Keratinocyte (primary cell): Measurements from ENCODE around the gene MVB12B. TPM values are rescaled to one million over a fixed set of nuclear protein-coding genes. Genes with fewer than 3 reads are reported as not detected.

Source experiments
- DNase-seq: peaks from one replicate; pipeline ENCODE4 v3.0.0-alpha.2; 2011; ENCODE audit warnings: low read depth, missing footprints, low spot score
- FAIRE-seq: peaks from 2 replicates; lab custom pipeline; 2011; peaks lifted over from hg19 to GRCh38; lab: Jason Lieb, UNC
- H2AFZ ChIP-seq: 2 replicates; pipeline ENCODE4 v1.6.0; 2012; ENCODE audit warnings: low read length, control low read depth, inconsistent platforms; ENCODE audit not compliant: control insufficient read depth
- H3K27ac ChIP-seq: 2 replicates; pipeline ENCODE4 v1.5.1; 2011; ENCODE audit warnings: low read length; ENCODE audit not compliant: control insufficient read depth, insufficient read depth
- H3K27me3 ChIP-seq: 3 replicates; pipeline ENCODE4 v1.6.0; 2011; ENCODE audit warnings: low read length; ENCODE audit not compliant: control insufficient read depth, insufficient read depth; ENCODE audit errors: extremely low read depth
- H3K36me3 ChIP-seq, 2 experiments: 2 replicates in 1 of 2; 3 replicates in 1 of 2; pipeline ENCODE4 v1.5.1; 2011; ENCODE audit warnings: low read length in 2 of 2, mild to moderate bottlenecking in 1 of 2; ENCODE audit not compliant: control insufficient read depth in 2 of 2, insufficient read depth in 2 of 2; ENCODE audit errors: extremely low read depth in 1 of 2
- H3K4me1 ChIP-seq: 3 replicates; pipeline ENCODE4 v1.5.1; 2011; ENCODE audit warnings: low read length; ENCODE audit not compliant: control insufficient read depth, insufficient read depth; ENCODE audit errors: extremely low read depth
- H3K4me2 ChIP-seq: 3 replicates; pipeline ENCODE4 v1.6.0; 2011; ENCODE audit warnings: low read depth, low read length; ENCODE audit not compliant: control insufficient read depth, insufficient read depth; ENCODE audit errors: extremely low read depth
- H3K4me3 ChIP-seq, 3 experiments: fragments of 200-600 bp in 1 of 3; sonication (generic) in 1 of 3; 2 replicates in 2 of 3; 3 replicates in 1 of 3; pipeline ENCODE4 v1.5.1; 2011 to 2016; ENCODE audit warnings: low read length in 3 of 3, mild to moderate bottlenecking in 3 of 3, control low read depth in 2 of 3, inconsistent platforms in 1 of 3, low read depth in 1 of 3, mixed read lengths in 1 of 3, mixed run types in 1 of 3, moderate library complexity in 1 of 3; ENCODE audit not compliant: control insufficient read depth in 2 of 3, insufficient read depth in 2 of 3; ENCODE audit errors: extremely low read depth in 1 of 3
- H3K79me2 ChIP-seq: 2 replicates; pipeline ENCODE4 v1.6.0; 2012; ENCODE audit warnings: low read length; ENCODE audit not compliant: control insufficient read depth, insufficient read depth
- H3K9ac ChIP-seq: 3 replicates; pipeline ENCODE4 v1.6.0; 2011; ENCODE audit warnings: low read length; ENCODE audit not compliant: control insufficient read depth, insufficient read depth; ENCODE audit errors: extremely low read depth
- H3K9me1 ChIP-seq: 3 replicates; pipeline ENCODE4 v1.6.0; 2011; ENCODE audit warnings: low read length; ENCODE audit not compliant: control insufficient read depth, insufficient read depth; ENCODE audit errors: extremely low read depth
- H3K9me3 ChIP-seq: 2 replicates; pipeline ENCODE4 v1.5.1; 2012; ENCODE audit warnings: low read depth, low read length; ENCODE audit not compliant: control insufficient read depth
- H4K20me1 ChIP-seq: 3 replicates; pipeline ENCODE4 v1.6.0; 2011; ENCODE audit warnings: low read length; ENCODE audit not compliant: control insufficient read depth, insufficient read depth; ENCODE audit errors: extremely low read depth
- EZH2 ChIP-seq: IDR thresholded peaks from one replicate; pipeline ENCODE4 v1.6.1; 2012; ENCODE audit warnings: inconsistent platforms, mild to moderate bottlenecking, low read length, moderate library complexity
- dilution Hi-C: fragments of 300-500 bp; cut with MboI; formaldehyde crosslinking; loops from one replicate; pipeline ENCODE4 v1.7.0; 2020; ENCODE audit warnings: low sequenced_read_pairs; ENCODE audit not compliant: extremely low pct_ligation_motif_present
- polyA plus RNA-seq, 5 experiments: library from polyadenylated mRNA; depleted of rRNA in 3 of 5; stranded (reverse) in 3 of 5; stranded (forward) in 1 of 5; unstranded in 1 of 5; fragments of >200 nt; gene quantifications; 1 replicate in 1 of 5; 2 replicates in 3 of 5; 3 replicates in 1 of 5; pipeline versions ENCODE4 v1.2.1 to v1.2.3, GENCODE V29; 2011 to 2012; ENCODE audit warnings: missing spikeins in 2 of 5, low read depth in 1 of 5, low replicate concordance in 1 of 5
- TF ChIP-seq, protein P1 (sequence below), 3 experiments: IDR thresholded peaks in 1 of 3; conservative IDR thresholded peaks in 1 of 3; optimal IDR thresholded peaks in 1 of 3; 2 replicates in 2 of 3; 3 replicates in 1 of 3; pipeline versions ENCODE3 to v1.5.1; 2011; ENCODE audit warnings: low read length in 3 of 3, mild to moderate bottlenecking in 3 of 3, moderate library complexity in 2 of 3, control low read depth in 1 of 3, inconsistent platforms in 1 of 3; ENCODE audit not compliant: insufficient read depth in 2 of 3; ENCODE audit errors: extremely low read depth in 1 of 3

The MVB12B gene
- polyA plus RNA-seq, 1 donor (not counting 4 experiments of a cell fraction or from before 2014, with no cell fraction given) = 1.2 TPM

DNA sequence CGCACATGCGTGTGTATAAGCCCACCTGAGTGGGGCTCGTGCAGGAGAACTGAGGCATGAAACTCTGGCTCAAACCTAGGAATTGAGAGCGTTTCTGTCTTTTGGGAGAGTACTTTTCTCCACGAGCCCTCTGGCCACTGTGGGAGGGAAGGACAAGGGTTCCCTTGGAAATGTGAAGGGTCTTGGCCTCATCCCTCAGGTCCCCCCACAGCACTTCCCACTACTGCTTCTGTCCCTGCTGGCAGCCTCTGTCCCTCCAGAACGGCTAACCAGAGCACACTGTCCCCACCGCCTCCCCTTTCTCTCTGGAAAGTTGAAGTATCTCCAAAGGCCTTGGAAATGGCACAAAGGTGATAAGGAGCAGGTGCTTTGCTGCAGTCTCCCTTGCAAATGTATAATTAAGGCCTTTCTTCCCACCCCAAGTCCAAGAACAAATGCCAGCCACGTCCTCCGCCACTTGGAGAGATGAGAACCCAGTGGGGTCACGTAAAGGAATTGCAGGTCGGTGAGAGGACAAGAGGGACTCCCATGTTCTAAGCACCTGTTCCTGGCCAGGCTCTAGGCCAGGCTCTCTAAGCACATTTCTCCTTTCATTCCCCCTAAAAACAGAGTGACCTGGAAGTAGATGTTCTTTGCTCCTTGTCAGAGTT lies 179.2 kb downstream of the MVB12B start:
- no peak for TF ChIP-seq EZH2
- TF ChIP-seq, protein P1, sequence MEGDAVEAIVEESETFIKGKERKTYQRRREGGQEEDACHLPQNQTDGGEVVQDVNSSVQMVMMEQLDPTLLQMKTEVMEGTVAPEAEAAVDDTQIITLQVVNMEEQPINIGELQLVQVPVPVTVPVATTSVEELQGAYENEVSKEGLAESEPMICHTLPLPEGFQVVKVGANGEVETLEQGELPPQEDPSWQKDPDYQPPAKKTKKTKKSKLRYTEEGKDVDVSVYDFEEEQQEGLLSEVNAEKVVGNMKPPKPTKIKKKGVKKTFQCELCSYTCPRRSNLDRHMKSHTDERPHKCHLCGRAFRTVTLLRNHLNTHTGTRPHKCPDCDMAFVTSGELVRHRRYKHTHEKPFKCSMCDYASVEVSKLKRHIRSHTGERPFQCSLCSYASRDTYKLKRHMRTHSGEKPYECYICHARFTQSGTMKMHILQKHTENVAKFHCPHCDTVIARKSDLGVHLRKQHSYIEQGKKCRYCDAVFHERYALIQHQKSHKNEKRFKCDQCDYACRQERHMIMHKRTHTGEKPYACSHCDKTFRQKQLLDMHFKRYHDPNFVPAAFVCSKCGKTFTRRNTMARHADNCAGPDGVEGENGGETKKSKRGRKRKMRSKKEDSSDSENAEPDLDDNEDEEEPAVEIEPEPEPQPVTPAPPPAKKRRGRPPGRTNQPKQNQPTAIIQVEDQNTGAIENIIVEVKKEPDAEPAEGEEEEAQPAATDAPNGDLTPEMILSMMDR (optimal IDR thresholded peaks at IDR 0.05 in 1 of 3, IDR thresholded peaks at IDR 0.05 in 1 of 3, conservative IDR thresholded peaks at IDR 0.05 in 1 of 3; ENCODE audit: extremely low read depth in 1 of 3, insufficient read depth in 2 of 3, low read length in 3 of 3) = no peak
- Histone ChIP-seq H3K9me1 (no peaks in the 10 kb centered on the region), H4K20me1 (no peaks in the 10 kb centered on the region), H3K4me3 (no peak overlapping the region), H3K27me3 (no peaks in the 10 kb centered on the region), H3K4me1 (peaks cover 5% of the 10 kb centered on the region), H3K27ac (no peak overlapping the region), H3K79me2 (no peaks in the 10 kb centered on the region), H3K9me3 (no peaks in the 10 kb centered on the region), H2AFZ (no peak overlapping the region), H3K36me3 (no peaks in the 10 kb centered on the region), H3K4me2 (no peak overlapping the region), H3K9ac (no peak overlapping the region)
- DNase-seq (no peak), FAIRE-seq (no peak)
- dilution Hi-C loops = no loop called here

DNA sequence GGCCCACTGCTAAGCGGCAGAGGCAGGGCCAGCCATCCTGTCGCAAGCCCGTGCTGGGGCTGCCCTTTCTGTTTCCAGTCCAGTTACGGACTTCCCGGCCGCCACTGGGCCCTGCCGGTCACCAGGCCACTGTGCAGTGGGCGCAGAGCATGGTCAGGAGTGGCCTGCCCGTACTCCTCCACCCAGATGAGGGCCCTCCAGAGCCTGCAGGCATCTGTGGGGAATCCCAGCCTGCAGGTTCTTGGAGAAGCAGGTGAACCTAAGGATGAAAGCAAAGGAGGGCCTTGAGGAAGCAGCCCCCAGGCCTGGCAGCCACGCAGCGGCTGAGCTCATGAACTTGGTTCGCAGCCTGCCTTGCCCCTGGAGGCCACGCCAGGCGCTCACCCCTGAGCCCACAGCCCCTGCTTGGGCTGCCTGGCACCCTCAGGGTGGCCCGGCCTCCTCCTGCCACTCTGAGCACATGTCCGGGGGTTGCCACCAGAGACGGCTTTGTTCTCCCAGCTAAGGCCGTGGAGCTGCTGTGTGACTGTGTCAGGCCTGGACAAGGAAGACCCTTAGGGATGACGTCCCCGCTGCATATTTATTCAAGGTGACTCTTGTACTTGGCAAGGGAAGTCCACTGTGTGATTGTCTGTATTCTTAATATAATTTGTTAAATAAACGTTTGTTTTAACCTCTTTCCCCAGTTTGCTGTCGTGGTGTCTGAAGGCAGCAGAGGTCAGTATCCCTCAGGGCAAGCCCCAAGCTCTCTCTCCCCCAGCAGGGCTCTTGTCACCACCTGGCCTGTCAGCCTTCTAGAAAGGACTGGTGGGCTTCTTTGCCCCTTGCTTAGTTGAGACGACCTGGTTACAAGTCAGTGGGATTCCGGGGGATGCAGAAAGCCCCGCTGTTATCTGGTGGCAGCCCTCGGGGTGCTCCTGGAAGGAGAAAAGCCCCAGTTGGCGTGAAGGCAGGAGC lies 180.0 kb downstream of the MVB12B start:
- no peaks in the 10 kb centered on the region for H3K4me1 ChIP-seq
- no peaks in the 10 kb centered on the region for H3K27me3 ChIP-seq
- no peaks in the 10 kb centered on the region for H3K9me3 ChIP-seq
- H3K9ac ChIP-seq = no peak overlapping the region
- H3K36me3 ChIP-seq = no peaks in the 10 kb centered on the region
- H3K79me2 ChIP-seq = no peaks in the 10 kb centered on the region
- no peak overlapping the region for H3K4me3 ChIP-seq
- dilution Hi-C loops = no loop called here
- H3K9me1 ChIP-seq = no peaks in the 10 kb centered on the region
- H3K4me2 ChIP-seq = no peak overlapping the region
- H2AFZ ChIP-seq = no peak overlapping the region
- TF ChIP-seq EZH2 = no peak
- TF ChIP-seq, protein P1 (optimal IDR thresholded peaks at IDR 0.05 in 1 of 3, IDR thresholded peaks at IDR 0.05 in 1 of 3, conservative IDR thresholded peaks at IDR 0.05 in 1 of 3; ENCODE audit: extremely low read depth in 1 of 3, insufficient read depth in 2 of 3, low read length in 3 of 3) = no peak
- FAIRE-seq (no peak), DNase-seq (no peak)
- no peaks in the 10 kb centered on the region for H4K20me1 ChIP-seq
- H3K27ac ChIP-seq = no peak overlapping the region
